ENCODE measurements around the gene ZNF280A.

GRCh38 chr22:22512951-22513350 is 7.1 kb downstream of the ZNF280A start:
- no peak for TF ChIP-seq CREB1 (IDR thresholded peaks at IDR 0.05; ENCODE audit: low read depth)
- no peak for TF ChIP-seq REST (IDR thresholded peaks at IDR 0.05; ENCODE audit: low read depth)
- no peak for TF ChIP-seq EGR1 (IDR thresholded peaks at IDR 0.05)
- no peak for TF ChIP-seq MAX (IDR thresholded peaks at IDR 0.05)
- no peak for TF ChIP-seq TEAD4 (IDR thresholded peaks at IDR 0.05)
- TF ChIP-seq RAD21 (IDR thresholded peaks at IDR 0.05; ENCODE audit: low read depth) = no peak
- TF ChIP-seq YY1 (IDR thresholded peaks at IDR 0.05; ENCODE audit: low read depth) = no peak
- no peak for TF ChIP-seq CEBPB (IDR thresholded peaks at IDR 0.05)
- no peak for TF ChIP-seq FOXM1 (IDR thresholded peaks at IDR 0.05; ENCODE audit: borderline replicate concordance, low read depth)
- no peak for TF ChIP-seq EP300 (IDR thresholded peaks at IDR 0.05; ENCODE audit: borderline replicate concordance)
- no peak for TF ChIP-seq TAF1 (IDR thresholded peaks at IDR 0.05; ENCODE audit: low read depth)

Measured in Ishikawa (cell line).